ENCODE data around the gene LRMDA. TPM values are rescaled to one million over a fixed set of nuclear protein-coding genes. Genes with fewer than 3 reads are reported as not detected.

LRMDA gene
- total RNA-seq, 1 experiment from 2014 or later, result 4.8 TPM

- ChIA-PET CTCF (no interaction called here), RAD21 (ENCODE audit: low non-redundant PET in 1 of 2, low total read pairs in 2 of 2, uncharacterized antibody in 2 of 2, unreplicated experiment in 2 of 2) (no interaction called here), POLR2A (no interaction called here)
- H3K4me2 ChIP-seq (ENCODE audit: low read length), result no peak overlapping the region
- no peaks in the 10 kb centered on the region for H3K36me3 ChIP-seq (ENCODE audit: control insufficient read depth in 1 of 2, insufficient read depth in 2 of 2, low read length in 2 of 2)
- peaks cover 5 to 15% of the 10 kb centered on the region in 2 experiments for H3K4me1 ChIP-seq (ENCODE audit: control insufficient read depth in 1 of 2, insufficient read depth in 2 of 2, low read length in 2 of 2)
- no peaks in the 10 kb centered on the region for H4K20me1 ChIP-seq (ENCODE audit: insufficient read depth)
- H3K9me2 ChIP-seq (ENCODE audit: insufficient read depth), result no peaks in the 10 kb centered on the region
- no peak overlapping the region for H3K9ac ChIP-seq (ENCODE audit: low read length)
- intact Hi-C loops (cut with micrococcal nuclease), result no loop called here
- H3K79me2 ChIP-seq (ENCODE audit: insufficient read depth, low read length), result no peaks in the 10 kb centered on the region
- DNase-seq (ENCODE audit: low read depth, low spot score) (no peak), ATAC-seq (no peak)
- H3K4me3 ChIP-seq (replicated peaks in 1 of 2; ENCODE audit: low read depth in 1 of 2, low read length in 2 of 2), result no peak overlapping the region
- BruUV-seq (replicated peaks), result no TSS peak
- no peak overlapping the region for H3K27ac ChIP-seq (ENCODE audit: low read depth, low read length)
- H2AFZ ChIP-seq (ENCODE audit: low read depth, low read length, poor library complexity, severe bottlenecking), result no peak overlapping the region
- H3K27me3 ChIP-seq (ENCODE audit: insufficient read depth, low read length), result no peaks in the 10 kb centered on the region
- TF ChIP-seq CTCF (IDR thresholded peaks at IDR 0.05 in 2 of 3, conservative IDR thresholded peaks at IDR 0.05 in 1 of 3; ENCODE audit: borderline replicate concordance in 1 of 3, insufficient read depth in 1 of 3, low read depth in 2 of 3, low read length in 2 of 3) (no peak), TCF7L2 (IDR thresholded peaks at IDR 0.05; ENCODE audit: borderline replicate concordance, extremely low read depth, insufficient read depth, insufficient read length) (no peak), EZH2phosphoT487 (IDR thresholded peaks at IDR 0.05; ENCODE audit: borderline replicate concordance) (no peak), SIN3A (IDR thresholded peaks at IDR 0.05; ENCODE audit: low read depth) (no peak), CEBPB (IDR thresholded peaks at IDR 0.05; ENCODE audit: low read depth) (no peak), SP1 (IDR thresholded peaks at IDR 0.05; ENCODE audit: low read depth) (no peak), SRF (IDR thresholded peaks at IDR 0.05; ENCODE audit: low read depth) (no peak), ZBTB33 (IDR thresholded peaks at IDR 0.05; ENCODE audit: extremely low read depth, insufficient replicate concordance, low read length) (no peak), JUND (IDR thresholded peaks at IDR 0.05) (no peak), ZNF274 (IDR thresholded peaks at IDR 0.05; ENCODE audit: low read depth, low read length) (no peak), YY1 (IDR thresholded peaks at IDR 0.05; ENCODE audit: extremely low read depth, insufficient replicate concordance, low read depth, low read length) (no peak), CBX3 (IDR thresholded peaks at IDR 0.05; ENCODE audit: low read depth) (no peak), ELF1 (IDR thresholded peaks at IDR 0.05; ENCODE audit: borderline replicate concordance, low read depth) (no peak), POLR2AphosphoS5 (IDR thresholded peaks at IDR 0.05; ENCODE audit: low read depth, low read length) (no peak), REST (IDR thresholded peaks at IDR 0.05; ENCODE audit: low read depth) (no peak)
- no peaks in the 10 kb centered on the region for H3K9me3 ChIP-seq (ENCODE audit: control insufficient read depth in 1 of 2, insufficient read depth in 1 of 2, low read depth in 1 of 2, low read length in 2 of 2)
Observed at GRCh38 chr10:75962395-75963061, 531.1 kb downstream of the LRMDA start.

Measured in HCT116 (cell line).